GM18907 (cell line): ENCODE results near the gene NOL11.
A peak's percentile ranks its signal among the peaks of the same experiment; 100 is the strongest.
"Not testable (repeated sequence)": the region's sequence is repeated elsewhere in the genome, so short reads cannot be mapped to it uniquely, and the experiment has no call there.

ENCODE experiments used
- ATAC-seq: cut with Tn5 transposase; IDR thresholded peaks from one replicate; pipeline ENCODE4 v1.9.1; 2021; ENCODE audit warnings: mild to moderate bottlenecking, moderate library complexity; ENCODE audit not compliant: unreplicated experiment

Gene NOL11

DNA sequence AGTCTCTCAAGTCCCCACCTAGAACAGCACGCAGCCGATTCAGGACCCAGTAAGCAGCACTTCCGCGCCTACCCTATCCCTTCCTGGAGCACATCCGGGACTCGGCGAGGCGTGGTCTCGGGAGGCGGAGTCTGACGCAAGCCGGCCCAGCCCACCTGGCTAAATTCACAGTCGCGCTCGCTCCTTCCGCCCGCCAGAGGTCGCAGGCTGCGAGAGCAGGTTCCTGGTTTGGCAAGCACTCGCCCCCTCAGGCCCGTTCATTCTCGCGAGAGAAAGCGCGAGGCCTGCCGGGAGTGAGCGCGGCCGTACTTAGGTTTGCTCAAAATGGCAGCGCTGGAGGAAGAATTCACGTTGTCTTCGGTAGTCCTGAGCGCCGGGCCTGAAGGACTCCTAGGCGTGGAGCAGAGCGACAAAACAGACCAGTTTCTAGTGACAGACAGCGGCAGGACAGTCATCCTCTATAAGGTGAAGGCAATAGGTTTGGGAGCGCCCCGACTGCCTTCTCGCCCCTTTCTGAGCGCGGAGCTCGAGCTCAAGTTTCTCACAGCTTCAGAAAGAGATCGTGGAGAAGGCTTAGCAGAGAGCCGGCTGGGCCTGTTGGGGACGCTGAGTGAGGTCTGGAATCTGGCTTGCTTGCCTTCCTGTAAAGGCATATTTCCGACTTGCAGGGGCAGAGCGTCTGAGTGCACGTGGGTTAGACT is at the start of gene NOL11:
TSS of gene NOL11 (plus strand) at position 313 of the 701 bp plus-strand sequence. CDS start at position 325, 12 bp downstream.
- ATAC-seq = peak; percentile 93

DNA sequence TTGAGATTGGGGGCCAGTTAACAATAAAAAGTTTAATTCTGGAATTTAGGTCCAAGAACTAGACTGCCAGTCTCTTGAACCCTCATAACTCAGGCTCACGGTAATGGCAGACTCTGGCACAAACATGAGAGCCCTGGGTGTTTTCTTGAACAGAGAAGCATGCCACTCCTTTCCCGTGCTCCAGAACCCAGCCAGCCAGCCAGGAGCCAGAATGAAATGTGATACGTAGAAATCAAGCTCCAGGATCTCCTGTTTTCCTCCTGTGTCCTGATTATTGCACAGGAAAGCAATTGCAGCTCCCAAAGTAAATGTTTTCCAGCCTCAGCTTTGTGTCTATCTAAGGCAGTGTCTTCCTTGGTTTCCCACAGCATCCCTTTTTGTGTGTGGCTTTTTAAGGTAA is 46.2 kb upstream of the NOL11 start:
- ATAC-seq = no peak

DNA sequence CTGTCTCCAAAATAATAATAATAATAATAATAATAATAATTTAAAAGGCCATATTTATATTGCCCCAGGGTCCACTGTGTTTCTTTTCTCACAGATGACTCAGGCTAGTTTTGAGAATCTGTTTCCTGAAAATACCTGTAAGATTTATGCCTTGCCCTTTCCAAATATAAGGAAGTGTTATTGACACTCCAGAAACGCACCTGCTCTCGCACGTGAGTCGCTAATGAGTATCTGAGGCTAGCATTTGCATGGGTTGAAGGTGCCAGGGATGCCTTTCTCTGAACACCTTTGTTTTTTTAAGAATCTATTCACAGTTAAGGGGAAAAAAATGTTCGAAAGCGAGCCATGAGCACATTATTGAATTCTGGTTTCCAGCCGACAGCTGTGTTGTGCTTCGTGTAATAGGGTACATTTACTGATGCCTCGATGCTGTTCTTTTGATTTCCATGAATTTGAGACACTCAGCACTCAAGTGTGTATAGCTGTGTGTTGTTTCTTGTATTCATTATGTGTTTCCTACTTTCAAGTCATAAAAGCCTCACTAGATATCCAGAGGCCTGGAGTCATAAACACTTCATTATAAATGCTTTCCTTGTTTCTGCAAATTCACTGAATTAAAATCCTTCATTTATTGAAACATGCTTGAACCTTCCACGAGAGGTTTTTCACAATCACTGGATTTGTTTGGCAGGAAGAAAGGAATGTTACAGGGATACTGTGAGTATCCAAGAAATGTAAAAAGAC is 45.0 kb upstream of the NOL11 start:
- ATAC-seq = no peak

DNA sequence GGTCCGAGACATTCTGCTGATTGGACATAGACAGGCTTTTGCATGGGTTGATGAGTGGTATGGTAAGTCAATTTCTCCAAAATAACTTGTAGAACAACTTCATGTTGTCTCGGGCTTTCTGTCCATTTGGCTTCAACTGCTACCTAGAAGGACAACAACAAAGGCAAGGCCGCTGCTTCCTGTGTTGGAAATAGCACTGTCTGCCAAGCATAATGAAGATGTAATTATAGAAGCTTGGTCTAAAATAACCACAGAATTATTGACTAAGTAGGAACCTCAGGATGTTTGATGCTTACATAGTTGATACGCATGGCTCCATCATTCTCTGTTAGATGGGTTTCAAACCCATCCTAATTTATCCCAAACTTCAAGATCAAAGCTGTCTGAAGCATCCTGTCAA is 42.3 kb upstream of the NOL11 start:
- ATAC-seq = no peak

DNA sequence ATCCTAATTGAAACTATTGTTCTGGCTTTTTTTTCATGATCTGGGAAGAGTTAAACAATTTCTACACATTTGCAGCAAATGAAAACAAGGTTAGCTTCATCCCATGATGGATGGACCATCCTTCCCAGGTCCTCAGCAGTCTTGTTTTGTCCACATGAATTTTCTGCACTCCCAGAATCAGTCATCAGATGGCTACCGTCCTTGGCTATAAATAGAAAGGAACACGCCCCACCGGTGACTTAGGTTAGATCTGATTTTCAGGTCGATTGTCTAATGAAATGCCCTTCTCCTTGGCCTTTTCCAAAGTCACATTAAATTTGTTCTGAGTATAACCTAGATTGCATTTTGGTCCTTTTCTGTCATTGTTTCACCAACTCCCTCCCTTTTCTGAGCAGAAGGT is 41.4 kb upstream of the NOL11 start:
- no peak for ATAC-seq

DNA sequence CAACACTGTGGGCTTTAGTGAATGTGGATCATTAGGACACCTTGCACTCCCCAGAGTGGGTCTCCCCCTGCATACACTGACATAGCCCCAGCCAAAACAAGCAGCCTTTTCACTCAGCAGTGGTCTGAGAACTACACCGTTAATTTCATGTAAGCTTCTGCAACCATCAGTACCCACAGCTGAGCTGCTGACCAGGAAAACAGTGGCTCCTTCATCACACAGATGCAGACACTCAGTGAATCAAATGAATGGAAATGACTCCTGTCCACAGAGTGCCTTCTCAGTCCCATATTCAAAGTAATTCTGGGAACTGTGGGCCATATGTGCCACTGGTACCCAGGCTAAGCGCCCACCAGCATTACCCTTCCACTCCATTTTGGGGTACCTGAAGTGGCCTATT is 39.3 kb upstream of the NOL11 start:
- ATAC-seq = no peak

DNA sequence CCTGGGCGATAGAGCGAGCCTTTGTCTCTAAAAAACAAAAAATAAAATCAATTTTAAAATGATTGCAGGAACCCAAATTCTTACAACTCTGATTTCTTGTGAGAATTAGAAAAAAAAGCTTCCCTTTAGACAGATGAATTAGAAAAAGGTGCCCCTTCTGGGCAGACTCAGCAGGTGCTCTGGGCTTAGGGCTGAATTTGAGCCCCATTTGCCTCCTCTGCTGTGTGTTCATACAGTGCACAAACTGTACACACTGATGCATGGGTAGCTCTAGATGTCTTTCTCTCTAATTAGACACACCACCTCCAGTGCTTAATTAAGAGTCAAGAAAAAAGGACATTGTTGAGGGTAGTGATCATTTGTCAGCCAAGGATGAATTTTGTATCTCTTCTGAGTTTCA is 38.5 kb upstream of the NOL11 start:
- no peak for ATAC-seq

DNA sequence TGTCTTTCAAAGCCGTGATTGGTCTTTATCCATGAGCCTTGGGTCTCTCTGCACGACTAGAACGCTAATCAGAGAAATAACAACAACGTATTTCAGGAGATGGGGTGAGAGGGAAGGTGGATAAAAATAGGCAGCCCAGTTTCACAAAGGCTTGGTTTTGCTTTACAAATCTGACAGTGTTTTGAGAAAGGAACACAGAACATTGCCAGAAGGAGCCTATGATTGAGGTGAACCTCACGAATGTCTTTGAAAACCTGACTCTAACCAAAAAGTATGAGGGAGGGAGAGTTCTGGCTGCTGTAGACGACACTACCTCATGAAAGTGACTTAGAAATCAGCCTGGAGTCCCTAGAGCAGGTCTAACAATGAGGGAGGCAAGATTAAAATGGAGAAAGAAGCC is 38.0 kb upstream of the NOL11 start:
- ATAC-seq = no peak

DNA sequence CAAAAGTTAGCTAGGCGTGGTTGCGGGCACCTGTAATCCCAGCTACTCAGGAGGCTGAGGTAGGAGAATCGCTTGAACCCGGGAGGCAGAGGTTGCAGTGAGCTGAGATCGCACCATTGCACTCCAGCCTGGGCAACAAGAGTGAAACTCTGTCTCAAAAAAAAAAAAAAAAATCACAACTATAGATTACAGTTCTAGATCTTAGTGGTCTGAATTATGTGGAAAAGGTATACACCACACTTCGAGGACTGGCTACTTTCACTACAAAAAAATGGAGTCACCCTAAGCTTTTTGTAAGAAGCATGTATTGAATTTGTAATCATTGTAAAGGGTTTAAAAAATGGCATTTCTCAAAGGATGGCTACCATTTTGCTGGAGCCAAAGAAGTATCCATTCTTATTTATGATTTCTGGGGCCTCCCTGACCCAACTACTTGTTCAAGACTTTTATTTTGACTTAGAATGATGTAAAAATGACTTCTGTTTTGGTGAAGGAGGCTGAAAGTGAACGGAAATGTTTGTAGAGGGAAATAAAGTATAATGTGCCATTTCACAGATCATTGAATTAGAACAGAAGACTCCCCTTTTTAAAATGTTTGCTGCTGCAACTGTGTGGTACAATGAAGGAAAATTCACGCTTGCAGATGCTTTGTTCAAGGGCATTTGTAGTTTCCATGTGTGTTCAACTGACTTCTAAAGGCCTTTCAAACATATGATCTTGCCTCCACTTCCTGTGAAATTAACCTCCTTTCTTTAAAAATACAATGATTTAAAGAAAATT is 37.1 kb upstream of the NOL11 start:
- no peak for ATAC-seq

DNA sequence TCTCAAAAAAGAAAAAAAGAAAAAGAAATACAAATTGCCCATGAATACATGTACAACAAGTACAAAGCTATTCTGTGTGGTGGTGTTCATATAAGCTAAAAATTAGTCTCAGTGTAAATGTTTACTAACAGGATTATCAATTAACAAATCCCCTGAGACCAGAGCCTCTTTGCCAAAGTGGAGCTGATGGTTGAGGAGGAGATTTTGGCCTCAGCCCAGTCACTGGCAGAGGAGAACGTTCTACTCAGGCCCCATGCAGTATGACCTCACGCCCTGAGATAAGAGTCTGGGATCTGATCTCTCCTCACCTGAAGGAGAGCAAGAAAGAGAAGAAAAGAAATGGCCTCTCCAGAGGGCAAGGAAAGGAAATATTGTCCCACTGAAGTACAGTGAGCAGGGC is 35.5 kb upstream of the NOL11 start:
- ATAC-seq = no peak

DNA sequence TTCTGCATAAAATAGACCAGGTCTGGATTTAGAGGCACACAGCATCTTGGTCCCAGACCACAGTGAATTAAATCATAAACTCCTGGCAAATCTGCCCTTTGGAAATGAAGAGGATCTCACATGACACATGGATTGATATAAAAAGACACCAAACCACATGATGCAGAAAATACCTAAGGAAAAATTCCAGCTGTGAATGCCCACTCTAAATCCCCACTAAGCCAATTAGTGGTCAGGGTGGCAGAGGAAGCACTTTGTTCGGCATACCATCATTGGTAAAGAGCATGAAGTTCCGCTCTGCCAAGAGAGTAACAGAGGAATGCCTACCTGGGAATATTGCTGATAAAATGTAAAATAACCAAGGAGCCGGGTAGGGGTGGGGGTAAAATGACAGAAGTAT is 32.4 kb upstream of the NOL11 start:
- ATAC-seq = no peak

DNA sequence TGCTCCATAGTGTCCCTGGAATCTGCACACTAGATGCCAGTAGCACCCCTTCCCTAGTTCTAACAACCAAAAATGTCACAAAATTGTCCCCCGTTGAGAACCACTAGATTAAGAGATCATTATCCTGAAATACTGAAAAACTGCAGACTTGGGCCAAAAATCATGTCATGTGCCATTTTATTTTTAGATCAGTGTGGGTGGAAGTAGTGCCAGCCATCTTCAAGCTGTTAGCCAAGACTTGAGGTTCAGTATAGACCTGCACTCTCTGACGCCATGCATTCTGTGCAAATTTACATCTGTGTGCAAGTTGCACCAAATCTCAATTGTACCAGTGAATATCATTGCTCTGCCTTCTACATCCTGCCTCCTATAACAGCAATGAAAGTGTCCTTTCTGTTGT is 31.5 kb upstream of the NOL11 start:
- ATAC-seq = no peak

DNA sequence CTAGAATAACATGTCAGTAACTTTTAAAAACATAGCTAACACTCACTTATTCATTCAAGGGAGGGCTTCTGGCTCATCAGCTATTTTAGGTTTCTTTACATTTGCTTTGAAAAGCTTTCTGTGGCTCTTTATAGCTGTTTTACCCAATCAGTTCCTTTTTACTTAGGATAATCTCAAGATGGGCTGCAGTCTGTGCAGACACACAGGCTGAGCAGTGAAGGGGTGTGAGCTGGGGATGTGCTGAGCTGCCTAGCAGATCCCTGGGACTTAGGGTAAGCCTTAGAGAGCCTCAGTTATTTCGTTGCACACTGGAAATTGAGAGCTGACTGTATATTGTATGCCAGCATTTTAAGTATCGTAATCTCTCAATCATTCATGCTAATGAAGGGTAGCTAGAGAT is 30.2 kb upstream of the NOL11 start:
- no peak for ATAC-seq

DNA sequence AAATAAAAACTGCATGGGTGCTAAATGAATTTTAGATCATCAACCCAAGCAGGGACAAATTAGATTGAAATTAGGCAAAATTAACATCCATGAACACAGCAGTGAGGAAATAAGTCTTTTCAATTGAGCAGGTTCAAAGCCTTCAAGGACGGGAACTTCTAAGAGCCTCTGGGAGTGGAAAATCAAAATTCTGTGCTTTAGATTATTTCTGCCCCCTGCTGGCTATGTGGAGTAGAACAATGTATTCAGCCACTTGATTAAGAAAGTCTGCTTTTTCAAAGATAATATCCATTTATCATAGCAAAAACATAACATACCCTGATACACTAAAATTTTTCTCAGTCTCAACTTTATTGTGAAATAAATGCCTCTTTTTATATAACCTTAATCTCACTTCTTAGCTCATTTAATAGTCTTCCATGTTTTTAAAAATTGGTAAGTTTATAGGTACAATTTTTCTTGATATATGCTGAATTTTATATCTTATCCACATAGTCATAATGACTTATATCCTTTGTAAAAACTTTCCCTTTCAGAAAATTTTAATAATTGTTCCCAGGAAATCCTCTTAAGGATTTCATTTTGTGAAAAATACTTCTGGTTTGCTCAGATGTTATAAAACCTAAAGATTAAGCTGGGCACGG is 28.1 kb upstream of the NOL11 start:
- no peak for ATAC-seq

DNA sequence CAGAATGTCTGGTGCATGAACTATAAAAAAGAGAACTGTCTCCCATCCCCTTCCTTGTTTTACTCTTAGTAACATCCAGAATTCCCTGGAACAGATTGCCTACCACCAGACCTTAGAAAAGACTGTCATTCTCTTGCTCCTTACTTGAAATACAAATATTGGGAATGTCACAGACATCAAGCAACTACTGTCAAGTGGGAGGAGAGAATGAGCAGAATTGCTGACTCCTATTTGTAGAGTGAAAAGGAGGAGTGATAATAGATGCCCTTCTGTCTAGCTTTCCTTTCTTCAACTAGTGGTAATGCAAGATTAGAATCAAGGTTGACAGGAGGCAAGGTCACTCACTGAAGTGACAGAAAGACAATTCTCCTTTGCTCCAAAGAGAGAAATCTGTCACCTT is 23.9 kb upstream of the NOL11 start:
- ATAC-seq = no peak

DNA sequence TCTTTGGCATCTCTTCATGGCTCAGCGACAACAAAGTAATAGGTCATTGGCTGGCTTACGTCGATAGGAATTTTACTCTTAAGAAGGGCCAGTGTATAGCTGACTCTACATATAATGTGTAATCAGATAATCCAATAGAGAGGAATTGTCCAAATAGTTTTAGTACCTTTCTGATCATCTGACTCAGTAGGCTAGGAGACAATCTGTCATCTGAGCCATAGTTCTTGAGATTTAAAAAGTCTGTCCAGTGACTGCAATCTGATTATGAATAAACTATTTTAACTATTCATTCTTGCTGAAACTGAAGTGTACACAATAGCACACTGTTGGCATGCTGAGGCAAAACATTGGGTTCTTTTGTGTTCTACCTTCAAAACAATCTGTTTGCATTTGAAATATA is 21.4 kb upstream of the NOL11 start:
- no peak for ATAC-seq

DNA sequence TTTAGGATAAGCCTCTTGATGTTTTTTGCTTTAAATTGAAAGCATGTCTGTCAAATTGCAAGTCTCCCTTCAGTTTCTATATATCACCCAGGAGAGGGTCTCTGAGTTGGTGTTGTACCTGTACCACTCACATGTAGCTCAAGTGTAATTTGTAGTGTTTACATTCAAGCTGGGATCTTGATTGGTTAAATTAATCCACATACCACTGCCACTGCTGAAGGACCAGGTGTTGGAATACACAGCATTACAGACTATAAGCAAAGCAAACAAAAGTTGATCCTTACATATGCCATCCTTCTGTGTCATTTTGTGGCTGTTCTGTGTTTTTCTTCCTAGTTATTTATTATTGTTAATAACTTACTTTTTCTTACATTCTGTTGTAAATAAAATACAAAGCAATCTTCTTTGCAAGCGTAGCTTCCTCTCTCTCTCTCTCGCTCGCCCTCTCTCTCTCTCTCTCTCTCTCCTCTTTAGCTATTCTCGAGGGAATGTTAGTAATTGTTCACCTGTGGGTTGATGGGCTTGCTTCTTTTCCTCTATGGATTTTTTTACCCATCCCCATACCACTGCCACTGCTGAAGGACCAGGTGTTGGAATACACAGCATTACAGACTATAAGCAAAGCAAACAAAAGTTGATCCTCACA is 20.8 kb upstream of the NOL11 start:
- ATAC-seq = no peak

DNA sequence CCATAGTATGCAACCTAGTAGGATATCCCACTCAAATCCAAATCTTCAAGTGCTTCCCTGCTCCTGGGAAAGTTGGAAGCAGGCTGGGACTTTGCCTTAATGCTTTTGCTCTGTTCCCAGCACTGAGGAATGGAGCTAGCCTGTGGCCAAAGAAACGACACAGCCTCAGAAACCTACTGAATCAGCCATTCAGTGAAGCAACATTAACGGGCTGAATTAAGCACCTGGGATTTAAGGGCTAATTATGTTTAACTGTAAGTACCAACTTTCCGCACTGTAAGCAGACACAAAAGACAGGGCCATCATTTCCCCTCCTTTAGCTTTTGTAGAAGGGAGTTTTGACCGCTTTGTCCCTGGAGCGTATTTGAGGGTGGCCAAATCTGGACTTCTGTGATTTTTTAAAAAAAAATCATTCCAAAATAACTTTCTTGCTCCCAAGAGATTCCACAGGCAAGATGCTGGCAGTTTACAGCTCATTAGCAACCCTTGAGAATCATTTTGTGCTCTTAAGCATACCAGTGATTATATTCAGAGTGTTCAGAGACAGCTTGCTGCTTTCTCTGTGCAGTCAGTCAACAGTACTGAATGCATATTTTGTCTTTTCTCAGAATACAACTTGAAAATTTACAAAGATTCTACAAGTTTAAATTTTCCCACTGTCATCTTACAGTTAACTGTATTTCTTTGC is 17.6 kb upstream of the NOL11 start:
- no peak for ATAC-seq

DNA sequence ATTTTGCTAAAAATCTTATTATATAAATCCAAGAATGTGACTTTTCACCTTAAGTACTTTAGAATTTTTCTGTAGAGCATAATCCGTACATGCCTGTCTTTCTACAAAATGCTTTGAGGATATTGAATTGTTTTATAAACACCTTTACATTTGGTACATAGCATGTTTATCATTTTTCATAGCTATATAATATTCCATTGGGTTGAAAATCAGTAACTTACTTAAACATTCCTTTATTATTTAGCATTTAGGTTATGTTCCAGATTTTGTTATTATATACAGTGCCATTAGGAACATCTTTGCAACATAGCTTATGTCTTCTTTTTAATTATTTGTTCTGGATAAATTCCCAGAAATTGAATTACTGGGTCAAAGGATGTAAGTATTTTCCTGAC is 17.0 kb upstream of the NOL11 start:
- no peak for ATAC-seq

DNA sequence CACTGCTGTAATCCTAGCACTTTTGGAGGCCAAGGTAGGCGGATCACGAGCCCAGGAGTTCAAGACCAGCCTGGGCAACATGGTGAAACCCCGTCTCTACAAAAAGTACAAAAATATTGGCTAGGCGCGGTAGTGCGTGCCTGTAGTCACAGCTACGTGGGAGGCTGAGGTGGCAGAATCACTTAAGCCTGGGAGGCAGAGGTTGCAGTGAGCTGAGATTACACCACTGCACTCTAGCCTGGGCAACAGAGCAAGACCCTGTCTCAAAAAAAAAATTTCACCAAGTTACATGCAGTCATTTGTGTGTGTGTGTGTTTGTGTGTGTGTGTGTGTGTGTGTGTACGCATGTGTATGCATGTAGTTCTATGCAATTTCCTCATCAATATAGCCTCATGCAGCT is 14.9 kb upstream of the NOL11 start:
- not testable (repeated sequence) for ATAC-seq
